HepG2 (cell line): ENCODE data around the gene ARPIN. TPM values are rescaled to one million over a fixed set of nuclear protein-coding genes. Genes with fewer than 3 reads are reported as not detected.

Source experiments
- ATAC-seq: fragments of 200-7000 bp; cut with Tn5 transposase; 3 replicates; pipeline ENCODE4 v1.9.1; 2020; ENCODE audit warnings: mild to moderate bottlenecking, moderate library complexity
- BruUV-seq: library from RNA; stranded (reverse); fragments of 400-500 nt; replicated peaks from 2 replicates; lab custom pipeline; 2021; lab: Mats Ljungman, UMichigan
- CTCF ChIA-PET: fragments of 300-600 bp; formaldehyde crosslinking; extraction: SDS; loops from one replicate; lab custom pipeline; 2021; ENCODE audit warnings: low total read pairs, inconsistent platforms, low intra/inter-chr PET ratio; lab: Yijun Ruan, JAX
- POLR2A ChIA-PET: fragments of 350-600 bp; sonication (Branson Sonifier 250); formaldehyde crosslinking; loops from one replicate; lab custom pipeline; 2020; ENCODE audit warnings: antibody characterized with exemption, inconsistent platforms; lab: Yijun Ruan, JAX
- DNase-seq: peaks from one replicate; pipeline ENCODE4 v3.0.0-alpha.2; 2015; ENCODE audit warnings: low spot score
- FAIRE-seq: peaks from 3 replicates; lab custom pipeline; 2011; peaks lifted over from hg19 to GRCh38; lab: Jason Lieb, UNC
- H2AFZ ChIP-seq: one replicate; pipeline ENCODE4 v1.6.1; 2011; ENCODE audit warnings: low read length, inconsistent platforms
- H3K27ac ChIP-seq: fragments of 300-600 bp; 3 replicates; pipeline ENCODE4 v1.8.0; 2011; ENCODE audit warnings: mixed run types, mild to moderate bottlenecking, mixed read lengths, low read length, inconsistent platforms; ENCODE audit not compliant: insufficient read depth; ENCODE audit errors: extremely low read length
- H3K27me3 ChIP-seq, 2 experiments: fragments of 200-600 bp in 1 of 2; 2 replicates in 1 of 2; 3 replicates in 1 of 2; pipeline versions ENCODE4 v1.6.0 to v1.8.0; 2011; ENCODE audit warnings: low read length in 2 of 2, mild to moderate bottlenecking in 2 of 2, moderate library complexity in 2 of 2, inconsistent platforms in 1 of 2; ENCODE audit not compliant: insufficient read depth in 2 of 2, control insufficient read depth in 1 of 2
- H3K36me3 ChIP-seq, 2 experiments: fragments of 200-600 bp in 1 of 2; replicated peaks in 1 of 2; 2 replicates in 1 of 2; 3 replicates in 1 of 2; pipeline versions ENCODE4 v1.5.1 to v1.8.0; 2011; ENCODE audit warnings: low read length in 2 of 2, inconsistent platforms in 1 of 2; ENCODE audit not compliant: insufficient read depth in 2 of 2, control insufficient read depth in 1 of 2
- H3K4me1 ChIP-seq: 2 replicates; pipeline ENCODE4 v1.5.1; 2012; ENCODE audit warnings: low read length, inconsistent platforms; ENCODE audit not compliant: insufficient read depth
- H3K4me2 ChIP-seq: 2 replicates; pipeline ENCODE4 v1.6.0; 2011; ENCODE audit warnings: low read depth, low read length, inconsistent platforms
- H3K4me3 ChIP-seq, 3 experiments: fragments of 200-600 bp in 1 of 3; sonication (generic), shearing (Covaris generic) in 1 of 3; replicated peaks in 1 of 3; 2 replicates each; pipeline ENCODE4 v1.5.1; 2011 to 2016; ENCODE audit warnings: low read length in 3 of 3, inconsistent platforms in 2 of 3, low read depth in 2 of 3, mild to moderate bottlenecking in 2 of 3, control low read depth in 1 of 3, mixed read lengths in 1 of 3; ENCODE audit not compliant: insufficient read depth in 1 of 3
- H3K79me2 ChIP-seq: one replicate; pipeline ENCODE4 v1.6.1; 2011; ENCODE audit warnings: low read length, inconsistent platforms; ENCODE audit not compliant: insufficient read depth
- H3K9ac ChIP-seq: 2 replicates; pipeline ENCODE4 v1.6.0; 2011; ENCODE audit warnings: mild to moderate bottlenecking, low read depth, low read length, inconsistent platforms; ENCODE audit not compliant: insufficient read depth
- H3K9me3 ChIP-seq: 2 replicates; pipeline ENCODE4 v1.5.1; 2012; ENCODE audit warnings: mild to moderate bottlenecking, low read length
- H4K20me1 ChIP-seq: 2 replicates; pipeline ENCODE4 v1.6.0; 2011; ENCODE audit warnings: inconsistent platforms, mild to moderate bottlenecking, low read length, moderate library complexity; ENCODE audit not compliant: insufficient read depth
- BATF2 ChIP-seq: sonication (generic); formaldehyde crosslinking; IDR thresholded peaks from 2 replicates; pipeline ENCODE4 v1.8.0; 2022; ENCODE audit warnings: mild to moderate bottlenecking, missing genetic modification reagents, moderate library complexity
- CHD4 ChIP-seq: fragments of 200-600 bp; sonication (generic); IDR thresholded peaks from 2 replicates; pipeline ENCODE4 v1.7.0; 2017; ENCODE audit warnings: mild to moderate bottlenecking, low read length, borderline replicate concordance
- ELF4 ChIP-seq: sonication (generic); formaldehyde crosslinking; IDR thresholded peaks from 2 replicates; pipeline ENCODE4 v1.5.0; 2020; ENCODE audit warnings: missing genetic modification reagents, mild to moderate bottlenecking, moderate library complexity, borderline replicate concordance
- HIVEP1 ChIP-seq: sonication (generic); formaldehyde crosslinking; IDR thresholded peaks from 2 replicates; pipeline ENCODE4 v1.4.0; 2020; ENCODE audit warnings: mild to moderate bottlenecking, missing genetic modification reagents
- NR2F6 ChIP-seq, 2 experiments: IDR thresholded peaks; 2 replicates each; pipeline ENCODE4 v1.6.1; 2016; ENCODE audit warnings: antibody characterized with exemption in 1 of 2, mild to moderate bottlenecking in 1 of 2
- SALL2 ChIP-seq: sonication (generic); formaldehyde crosslinking; IDR thresholded peaks from 2 replicates; pipeline ENCODE4 v1.8.1; 2023; ENCODE audit warnings: mild to moderate bottlenecking, missing genetic modification reagents, inconsistent platforms
- SP4 ChIP-seq: sonication (generic); formaldehyde crosslinking; IDR thresholded peaks from 2 replicates; pipeline ENCODE4 v1.8.1; 2023; ENCODE audit warnings: mild to moderate bottlenecking, missing genetic modification reagents
- ZNF652 ChIP-seq: IDR thresholded peaks from 2 replicates; pipeline ENCODE4 v1.6.1; 2016; ENCODE audit warnings: low read depth, borderline replicate concordance
- WGBS: methylation state at CpG from one replicate; pipeline ENCODE4 v1.1.6; 2017; ENCODE audit warnings: low lambda C conversion rate; 5-methylcytosine and 5-hydroxymethylcytosine counted together
- in situ Hi-C: cut with HindIII; loops from 2 replicates; pipeline ENCODE4 v1.10.0; 2017; ENCODE audit warnings: low pct_unique_long_range_greater_than_20kb; ENCODE audit not compliant: extremely low pct_ligation_motif_present
- intact Hi-C: fragments of 100-400 bp; cut with micrococcal nuclease; formaldehyde crosslinking; loops from one replicate; pipeline ENCODE4 v1.10.0; 2022; ENCODE audit not compliant: unreplicated experiment
- polyA plus RNA-seq, 8 experiments: library from polyadenylated mRNA; depleted of rRNA in 3 of 8; stranded (reverse) in 7 of 8; unstranded in 1 of 8; fragments of >200 nt; fragmentation: Illumina TruSeq in 4 of 8; extraction: Trizol in 4 of 8; gene quantifications; 2 replicates each; pipeline versions ENCODE4 v1.2.1 to v1.2.3, GENCODE V29; 2011 to 2016; ENCODE audit warnings: low read depth in 4 of 8, missing spikeins in 1 of 8, mixed read lengths in 1 of 8; ENCODE audit not compliant: insufficient read depth in 1 of 8
- total RNA-seq, 5 experiments: library from RNA; depleted of rRNA; stranded (reverse); fragments of >200 nt; fragmentation: Illumina TruSeq; extraction: Trizol; gene quantifications; 2 replicates each; pipeline ENCODE4 v1.2.3, GENCODE V29; 2016; ENCODE audit warnings: low read depth in 1 of 5

ARPIN gene
- total and polyA plus RNA-seq, 2 of the 13 experiments (the other 11 are each of a cell fraction or from before 2014, with no cell fraction given), result 2.8 to 5.0 TPM

GRCh38 chr15:89876396-89877082, 36.2 kb downstream of the ARPIN start:
- CTCF ChIA-PET, result interaction anchor here (2.0 kb wide), 1 partner anchor 136 kb away, joined by 16 read pairs; no protein-coding TSS in a partner anchor
- TF ChIP-seq CHD4 (no peak), NR2F6 (IDR thresholded peaks at IDR 0.05) (no peak), NR2F6 (CRISPR knock-in tag; IDR thresholded peaks at IDR 0.05) (no peak), BATF2 (CRISPR knock-in tag) (no peak), ZNF652 (no peak), SP4 (no peak), HIVEP1 (CRISPR knock-in tag) (no peak), ELF4 (CRISPR knock-in tag) (no peak), SALL2 (no peak)
- TF ChIP-seq, all 625 proteins: peak for 0
- Histone ChIP-seq H3K27ac (no peak overlapping the region), H4K20me1 (no peaks in the 10 kb centered on the region), H3K79me2 (no peaks in the 10 kb centered on the region), H3K4me1 (no peaks in the 10 kb centered on the region), H3K27me3 (no peaks in the 10 kb centered on the region), H3K9me3 (no peaks in the 10 kb centered on the region), H3K9ac (no peak overlapping the region), H3K4me3 (no peak overlapping the region), H3K4me2 (no peak overlapping the region), H2AFZ (no peak overlapping the region), H3K36me3 (peaks cover 0 to 31% of the 10 kb centered on the region in 2 experiments; a peak in 2 of 5 replicates)
- DNase-seq (no peak), FAIRE-seq (no peak), ATAC-seq (no peak)
- intact Hi-C loops, result loop anchor here (5.0 kb wide), 1 partner anchor 69 kb away; no protein-coding TSS in a partner anchor
- in situ Hi-C loops, result loop anchor here (5.0 kb wide), 1 partner anchor 119 kb away; no protein-coding TSS in a partner anchor
- no TSS peak for BruUV-seq
- POLR2A ChIA-PET, result interaction anchor here (0.8 kb wide), 1 partner anchor 116 kb away, joined by 3 read pairs; no protein-coding TSS in a partner anchor
- 96% methylated on average over 4 of the region's 4 CpGs for WGBS
